Activated naive CD4-positive, alpha-beta T cell treated with anti-CD3 and anti-CD28 coated beads for 36 hours (primary cell): ENCODE data around the gene PPP1R3G. TPM values are rescaled to one million over a fixed set of nuclear protein-coding genes. Genes with fewer than 3 reads are reported as not detected.
"Not testable (repeated sequence)": the region's sequence is repeated elsewhere in the genome, so short reads cannot be mapped to it uniquely, and the experiment has no call there.

Experiments used
- CTCF ChIA-PET: fragments of 350-600 bp; sonication (Branson Sonifier 250); formaldehyde crosslinking; loops from one replicate; lab custom pipeline; 2021; ENCODE audit warnings: antibody characterized with exemption; lab: Charles Lee
- DNase-seq: peaks from one replicate; pipeline ENCODE4 v3.0.0-alpha.2; 2020
- H3K27ac Mint-ChIP-seq: one replicate; pipeline ENCODE4 v1.8.0; 2021; ENCODE audit warnings: mild to moderate bottlenecking, mixed read lengths
- H3K27me3 Mint-ChIP-seq: one replicate; pipeline ENCODE4 v1.8.0; 2021; ENCODE audit warnings: low read depth, mixed read lengths
- H3K36me3 Mint-ChIP-seq: one replicate; pipeline ENCODE4 v1.8.0; 2021; ENCODE audit warnings: low read depth, mixed read lengths
- H3K4me1 Mint-ChIP-seq: one replicate; pipeline ENCODE4 v1.8.0; 2021; ENCODE audit warnings: low read depth, mixed read lengths
- H3K4me3 Mint-ChIP-seq: one replicate; pipeline ENCODE4 v1.8.0; 2021; ENCODE audit warnings: mild to moderate bottlenecking, moderate library complexity, mixed read lengths
- H3K9me3 Mint-ChIP-seq: one replicate; pipeline ENCODE4 v1.8.0; 2021; ENCODE audit warnings: mixed read lengths
- intact Hi-C: fragments of 100-400 bp; cut with micrococcal nuclease; formaldehyde crosslinking; loops from one replicate; pipeline ENCODE4 v1.15.1; 2023
- total RNA-seq, 2 experiments: library from RNA; stranded (reverse); gene quantifications; one replicate each; pipeline ENCODE4 v1.2.3, GENCODE V29; 2021

Gene PPP1R3G
- total RNA-seq, 2 experiments from 2014 or later, result not detected

- Mint-ChIP-seq H3K4me1 (no peaks in the 10 kb centered on the region), H3K27me3 (no peaks in the 10 kb centered on the region), H3K9me3 (no peaks in the 10 kb centered on the region), H3K27ac (no peak overlapping the region), H3K36me3 (peaks cover 7% of the 10 kb centered on the region), H3K4me3 (no peak overlapping the region)
- intact Hi-C loops, result no loop called here
- DNase-seq, result no peak
- CTCF ChIA-PET, result no interaction called here
Measured at GRCh38 chr6:5113096-5113495, 28.0 kb downstream of the PPP1R3G start.

- Mint-ChIP-seq H3K4me1 (no peaks in the 10 kb centered on the region), H3K9me3 (no peaks in the 10 kb centered on the region), H3K4me3 (no peak overlapping the region), H3K27ac (no peak overlapping the region), H3K27me3 (no peaks in the 10 kb centered on the region), H3K36me3 (peaks cover 7% of the 10 kb centered on the region)
- intact Hi-C loops, result no loop called here
- CTCF ChIA-PET, result no interaction called here
- DNase-seq, result no peak
Measured at GRCh38 chr6:5115168-5115567, 30.0 kb downstream of the PPP1R3G start.

- CTCF ChIA-PET, result no interaction called here
- intact Hi-C loops, result no loop called here
- H3K4me1 Mint-ChIP-seq, result no peaks in the 10 kb centered on the region
- H3K36me3 Mint-ChIP-seq, result peaks cover 5% of the 10 kb centered on the region
- no peak for DNase-seq
- no peaks in the 10 kb centered on the region for H3K27me3 Mint-ChIP-seq
- H3K9me3 Mint-ChIP-seq, result no peaks in the 10 kb centered on the region
- H3K4me3 Mint-ChIP-seq, result no peak overlapping the region
- H3K27ac Mint-ChIP-seq, result no peak overlapping the region
Measured at GRCh38 chr6:5116243-5116991, 31.3 kb downstream of the PPP1R3G start.

GRCh38 chr6:5119090-5119951 lies 34.2 kb downstream of the PPP1R3G start:
- CTCF ChIA-PET, result no interaction called here

GRCh38 chr6:5120011-5120410 lies 34.9 kb downstream of the PPP1R3G start:
- H3K4me1 Mint-ChIP-seq, result no peaks in the 10 kb centered on the region
- no peaks in the 10 kb centered on the region for H3K9me3 Mint-ChIP-seq
- no peaks in the 10 kb centered on the region for H3K27me3 Mint-ChIP-seq
- no peak for DNase-seq
- no peak overlapping the region for H3K4me3 Mint-ChIP-seq
- no peak overlapping the region for H3K27ac Mint-ChIP-seq
- H3K36me3 Mint-ChIP-seq, result peaks cover 2% of the 10 kb centered on the region
- CTCF ChIA-PET, result no interaction called here
- intact Hi-C loops, result no loop called here

More at GRCh38 chr6:5119090-5119951, 34.2 kb downstream of the PPP1R3G start:
- DNase-seq, result no peak
- no peak overlapping the region for H3K4me3 Mint-ChIP-seq
- no peaks in the 10 kb centered on the region for H3K27me3 Mint-ChIP-seq
- H3K27ac Mint-ChIP-seq, result no peak overlapping the region
- no peaks in the 10 kb centered on the region for H3K9me3 Mint-ChIP-seq
- intact Hi-C loops, result no loop called here
- no peaks in the 10 kb centered on the region for H3K4me1 Mint-ChIP-seq
- peaks cover 2% of the 10 kb centered on the region for H3K36me3 Mint-ChIP-seq

- H3K4me3 Mint-ChIP-seq, H3K27me3 Mint-ChIP-seq, CTCF ChIA-PET, DNase-seq, H3K4me1 Mint-ChIP-seq, H3K36me3 Mint-ChIP-seq, H3K9me3 Mint-ChIP-seq, intact Hi-C loops, H3K27ac Mint-ChIP-seq: not testable (repeated sequence)
Measured at GRCh38 chr6:5120543-5120942, 35.4 kb downstream of the PPP1R3G start.

GRCh38 chr6:5121479-5121878 lies 36.3 kb downstream of the PPP1R3G start:
- H3K27ac Mint-ChIP-seq, result no peak overlapping the region
- H3K4me3 Mint-ChIP-seq, result no peak overlapping the region
- H3K9me3 Mint-ChIP-seq, result no peaks in the 10 kb centered on the region
- H3K27me3 Mint-ChIP-seq, result no peaks in the 10 kb centered on the region
- CTCF ChIA-PET, result no interaction called here
- no peak for DNase-seq
- H3K4me1 Mint-ChIP-seq, result no peaks in the 10 kb centered on the region
- intact Hi-C loops, result no loop called here
- H3K36me3 Mint-ChIP-seq, result peaks cover 2% of the 10 kb centered on the region

GRCh38 chr6:5121956-5122355 lies 36.8 kb downstream of the PPP1R3G start:
- intact Hi-C loops, result no loop called here
- CTCF ChIA-PET, result no interaction called here
- Mint-ChIP-seq H3K4me3 (no peak overlapping the region), H3K36me3 (peaks cover 2% of the 10 kb centered on the region), H3K9me3 (no peaks in the 10 kb centered on the region), H3K27ac (no peak overlapping the region), H3K27me3 (no peaks in the 10 kb centered on the region), H3K4me1 (no peaks in the 10 kb centered on the region)
- no peak for DNase-seq

GRCh38 chr6:5122504-5123112 lies 37.5 kb downstream of the PPP1R3G start:
- Mint-ChIP-seq H3K27me3 (no peaks in the 10 kb centered on the region), H3K36me3 (peaks cover 2% of the 10 kb centered on the region), H3K4me3 (no peak overlapping the region), H3K4me1 (no peaks in the 10 kb centered on the region), H3K27ac (no peak overlapping the region), H3K9me3 (no peaks in the 10 kb centered on the region)
- no peak for DNase-seq
- intact Hi-C loops, result no loop called here
- CTCF ChIA-PET, result interaction anchor here (1.0 kb wide), 1 partner anchor 21 kb away, joined by 3 read pairs; no protein-coding TSS in a partner anchor

GRCh38 chr6:5123296-5124143 lies 38.4 kb downstream of the PPP1R3G start:
- Mint-ChIP-seq H3K36me3 (peaks cover 2% of the 10 kb centered on the region), H3K27ac (no peak overlapping the region), H3K4me3 (no peak overlapping the region), H3K27me3 (no peaks in the 10 kb centered on the region), H3K4me1 (no peaks in the 10 kb centered on the region), H3K9me3 (no peaks in the 10 kb centered on the region)
- CTCF ChIA-PET, result interaction anchor here (1.0 kb wide), 1 partner anchor 20 kb away, joined by 3 read pairs; no protein-coding TSS in a partner anchor
- intact Hi-C loops, result no loop called here
- DNase-seq, result no peak

GRCh38 chr6:5124526-5124925 lies 39.4 kb downstream of the PPP1R3G start:
- Mint-ChIP-seq H3K4me1 (no peaks in the 10 kb centered on the region), H3K27ac (no peak overlapping the region), H3K36me3 (peaks cover under 1% of the 10 kb centered on the region), H3K27me3 (no peaks in the 10 kb centered on the region), H3K4me3 (no peak overlapping the region), H3K9me3 (no peaks in the 10 kb centered on the region)
- intact Hi-C loops, result no loop called here
- DNase-seq, result no peak
- CTCF ChIA-PET, result no interaction called here
